Stimulated activated CD8-positive, alpha-beta memory T cell treated with anti-CD3 and anti-CD28 coated beads, Interleukin-4, amount 100 ng/mL, for 4 hours (primary cell): ENCODE data around the gene ALKAL2.
"Not testable (repeated sequence)": the region's sequence is repeated elsewhere in the genome, so short reads cannot be mapped to it uniquely, and the experiment has no call there.

Experiments used
- DNase-seq, 2 donors: peaks; one replicate each; pipeline ENCODE4 v3.0.0-alpha.2; 2020; ENCODE audit warnings: low read depth in 2 of 2, low spot score in 1 of 2

The ALKAL2 gene

GRCh38 chr2:287911-288757, at the start of gene ALKAL2:
TSS of gene ALKAL2 (minus strand) at chr2:288091. CDS start at chr2:287835, 256 bp downstream.
- DNase-seq: no peak

- DNase-seq: not testable (repeated sequence)
These were observed 49.1 kb upstream of the ALKAL2 start for GRCh38 chr2:336949-337348.

- no peak for DNase-seq
These were observed 48.5 kb upstream of the ALKAL2 start for GRCh38 chr2:336360-336759.

GRCh38 chr2:332592-332991, 44.7 kb upstream of the ALKAL2 start:
- no peak for DNase-seq

- DNase-seq: no peak
These were observed 40.9 kb upstream of the ALKAL2 start for GRCh38 chr2:328761-329160.

GRCh38 chr2:323035-323434, 35.1 kb upstream of the ALKAL2 start:
- DNase-seq: no peak

- no peak for DNase-seq
These were observed 34.4 kb upstream of the ALKAL2 start for GRCh38 chr2:322326-322725.

- DNase-seq: no peak
These were observed 32.7 kb upstream of the ALKAL2 start for GRCh38 chr2:320561-320960.

- no peak for DNase-seq
These were observed 31.2 kb upstream of the ALKAL2 start for GRCh38 chr2:319059-319600.

- no peak for DNase-seq
These were observed 29.9 kb upstream of the ALKAL2 start for GRCh38 chr2:317501-318424.

- DNase-seq: no peak
These were observed 28.5 kb upstream of the ALKAL2 start for GRCh38 chr2:316381-316780.

- not testable (repeated sequence) for DNase-seq
These were observed 28.0 kb upstream of the ALKAL2 start for GRCh38 chr2:315925-316324.

GRCh38 chr2:314561-315336, 26.9 kb upstream of the ALKAL2 start:
- DNase-seq: no peak

GRCh38 chr2:313991-314390, 26.1 kb upstream of the ALKAL2 start:
- DNase-seq: no peak

- no peak for DNase-seq
These were observed 23.1 kb upstream of the ALKAL2 start for GRCh38 chr2:310994-311393.

GRCh38 chr2:309954-310510, 22.1 kb upstream of the ALKAL2 start:
- no peak for DNase-seq

GRCh38 chr2:309148-309953, 21.5 kb upstream of the ALKAL2 start:
- DNase-seq: no peak

GRCh38 chr2:305366-305765, 17.5 kb upstream of the ALKAL2 start:
- DNase-seq: no peak

GRCh38 chr2:296354-296753, 8.5 kb upstream of the ALKAL2 start:
- no peak for DNase-seq

GRCh38 chr2:295090-295489, 7.2 kb upstream of the ALKAL2 start:
- DNase-seq: no peak
